GM12875 (cell line): Measurements from ENCODE around the gene EMILIN3.

Source experiments
- H3K4me3 ChIP-seq: one replicate; pipeline ENCODE4 v1.5.1; 2011; ENCODE audit warnings: low read depth, low read length, control low read depth
- CTCF ChIP-seq: IDR thresholded peaks from 2 replicates; pipeline ENCODE4 v1.5.1; 2011; ENCODE audit warnings: low read depth, mild to moderate bottlenecking, control low read depth, inconsistent platforms, low read length, moderate library complexity, borderline replicate concordance; ENCODE audit not compliant: insufficient read depth

The EMILIN3 gene

DNA sequence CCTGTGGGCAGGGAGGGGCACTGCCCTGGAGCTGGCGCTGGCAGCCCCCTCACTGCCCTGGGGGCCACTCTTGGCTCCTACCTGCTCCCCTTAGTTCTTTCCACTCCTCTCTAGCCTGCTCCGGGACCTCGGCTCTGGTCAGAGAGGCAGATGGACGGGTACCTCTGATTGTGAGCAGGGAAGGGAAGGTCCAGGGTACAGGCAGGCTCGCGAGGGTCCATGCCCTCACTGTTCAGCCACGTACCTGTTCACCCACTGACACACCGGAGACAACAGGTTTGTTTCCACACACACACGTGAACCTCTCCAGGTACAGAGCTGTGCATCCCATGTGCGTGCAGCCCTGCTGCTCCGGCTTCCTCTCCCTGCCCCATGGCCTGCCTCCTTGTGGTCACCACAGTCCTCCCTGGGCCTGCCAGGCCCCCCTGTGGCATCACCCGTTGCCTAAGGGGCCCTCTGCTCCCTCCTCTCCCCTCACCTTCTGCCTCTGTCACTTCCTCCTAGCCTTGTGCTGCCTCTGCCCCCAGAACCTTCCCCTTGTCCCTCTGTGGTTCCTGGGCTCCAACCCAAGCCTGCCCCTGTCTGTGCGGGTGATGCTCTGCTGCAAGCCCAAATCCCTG lies 2.3 kb downstream of the EMILIN3 start:
- no peak overlapping the region for H3K4me3 ChIP-seq
- TF ChIP-seq CTCF: no peak

- H3K4me3 ChIP-seq: no peak overlapping the region
- TF ChIP-seq CTCF: no peak
Observed at GRCh38 chr20:41363601-41364000, 3.0 kb downstream of the EMILIN3 start.

GRCh38 chr20:41362748-41363140 lies 3.9 kb downstream of the EMILIN3 start:
- no peak overlapping the region for H3K4me3 ChIP-seq
- TF ChIP-seq CTCF: no peak

GRCh38 chr20:41361757-41362747 lies 4.6 kb downstream of the EMILIN3 start:
- TF ChIP-seq CTCF: no peak
- no peak overlapping the region for H3K4me3 ChIP-seq

- no peak for TF ChIP-seq CTCF
- H3K4me3 ChIP-seq: no peak overlapping the region
Observed at GRCh38 chr20:41360831-41361756, 5.5 kb downstream of the EMILIN3 start.

DNA sequence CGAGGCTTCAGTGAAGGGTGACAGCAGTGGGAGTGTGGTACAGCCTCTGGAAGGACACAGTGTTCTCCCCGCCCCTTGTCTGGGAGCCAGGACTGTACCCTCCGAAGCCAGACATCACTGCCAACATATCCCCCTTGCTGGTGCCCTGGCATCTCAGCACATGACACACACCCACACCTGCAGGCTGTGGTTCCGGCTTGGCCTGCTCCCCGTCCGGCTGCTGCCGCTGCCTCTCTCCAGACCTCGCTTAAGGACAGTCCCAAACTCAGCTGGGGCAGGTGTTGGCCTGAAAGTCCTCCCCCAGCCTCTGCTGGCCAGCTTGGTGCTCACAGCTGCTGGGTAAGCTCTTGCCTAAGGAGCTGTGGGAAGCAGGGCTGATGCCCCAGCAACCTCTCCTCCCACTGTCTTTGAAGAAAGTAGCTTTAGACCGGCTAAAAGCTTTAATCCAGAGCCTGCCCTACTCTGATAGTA lies 7.0 kb downstream of the EMILIN3 start:
- no peak for TF ChIP-seq CTCF

More for the DNA sequence above, 7.0 kb downstream of the EMILIN3 start:
- H3K4me3 ChIP-seq: no peak overlapping the region
